Measurements from ENCODE around the gene GUCA1A.

GUCA1A gene

DNA sequence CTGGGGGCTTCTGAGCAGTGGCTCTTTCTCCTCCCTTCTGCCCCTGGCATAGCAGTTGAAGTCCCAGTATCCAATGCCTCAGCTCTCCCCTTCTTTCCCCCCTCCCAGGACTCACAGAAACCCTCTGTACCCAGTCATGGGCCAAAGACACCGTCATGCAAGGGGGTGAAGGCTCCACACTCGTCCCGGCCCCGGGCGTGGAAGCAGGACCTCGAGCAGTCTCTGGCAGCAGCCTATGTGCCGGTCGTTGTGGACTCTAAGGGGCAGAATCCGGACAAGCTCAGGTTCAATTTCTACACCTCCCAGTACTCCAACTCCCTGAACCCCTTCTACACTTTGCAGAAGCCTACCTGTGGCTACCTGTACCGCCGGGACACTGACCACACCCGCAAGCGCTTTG lies 10.4 kb upstream of the GUCA1A start:
- Histone ChIP-seq H3K36me3 (ENCODE audit: low read length) (no peaks in the 10 kb centered on the region), H3F3A (ENCODE audit: insufficient read depth) (no peaks in the 10 kb centered on the region), H3K27me3 (ENCODE audit: low read length) (no peaks in the 10 kb centered on the region), H2AFZ (ENCODE audit: low read depth, low read length, severe bottlenecking) (no peak overlapping the region), H3K4me3 (ENCODE audit: insufficient read depth, low read length, poor library complexity, severe bottlenecking) (no peak overlapping the region), H3K9me3 (ENCODE audit: insufficient read depth, low read length) (no peaks in the 10 kb centered on the region), H4K20me1 (ENCODE audit: low read depth, low read length) (no peaks in the 10 kb centered on the region), H3K79me2 (ENCODE audit: insufficient read depth, low read length) (no peaks in the 10 kb centered on the region), H3K4me2 (ENCODE audit: low read depth, low read length, poor library complexity, severe bottlenecking) (no peak overlapping the region), H3K27ac (ENCODE audit: low read depth, low read length) (no peak overlapping the region), H3K9ac (ENCODE audit: low read length) (no peak overlapping the region), H3K9me2 (replicated peaks; ENCODE audit: insufficient read depth, low read length) (no peaks in the 10 kb centered on the region)
- TF ChIP-seq EZH2phosphoT487 (conservative IDR thresholded peaks at IDR 0.05; ENCODE audit: low read length), result no peak
- TF ChIP-seq, protein P1, sequence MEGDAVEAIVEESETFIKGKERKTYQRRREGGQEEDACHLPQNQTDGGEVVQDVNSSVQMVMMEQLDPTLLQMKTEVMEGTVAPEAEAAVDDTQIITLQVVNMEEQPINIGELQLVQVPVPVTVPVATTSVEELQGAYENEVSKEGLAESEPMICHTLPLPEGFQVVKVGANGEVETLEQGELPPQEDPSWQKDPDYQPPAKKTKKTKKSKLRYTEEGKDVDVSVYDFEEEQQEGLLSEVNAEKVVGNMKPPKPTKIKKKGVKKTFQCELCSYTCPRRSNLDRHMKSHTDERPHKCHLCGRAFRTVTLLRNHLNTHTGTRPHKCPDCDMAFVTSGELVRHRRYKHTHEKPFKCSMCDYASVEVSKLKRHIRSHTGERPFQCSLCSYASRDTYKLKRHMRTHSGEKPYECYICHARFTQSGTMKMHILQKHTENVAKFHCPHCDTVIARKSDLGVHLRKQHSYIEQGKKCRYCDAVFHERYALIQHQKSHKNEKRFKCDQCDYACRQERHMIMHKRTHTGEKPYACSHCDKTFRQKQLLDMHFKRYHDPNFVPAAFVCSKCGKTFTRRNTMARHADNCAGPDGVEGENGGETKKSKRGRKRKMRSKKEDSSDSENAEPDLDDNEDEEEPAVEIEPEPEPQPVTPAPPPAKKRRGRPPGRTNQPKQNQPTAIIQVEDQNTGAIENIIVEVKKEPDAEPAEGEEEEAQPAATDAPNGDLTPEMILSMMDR (IDR thresholded peaks at IDR 0.05; ENCODE audit: insufficient read depth, low read length, poor library complexity, severe bottlenecking), result no peak

DNA sequence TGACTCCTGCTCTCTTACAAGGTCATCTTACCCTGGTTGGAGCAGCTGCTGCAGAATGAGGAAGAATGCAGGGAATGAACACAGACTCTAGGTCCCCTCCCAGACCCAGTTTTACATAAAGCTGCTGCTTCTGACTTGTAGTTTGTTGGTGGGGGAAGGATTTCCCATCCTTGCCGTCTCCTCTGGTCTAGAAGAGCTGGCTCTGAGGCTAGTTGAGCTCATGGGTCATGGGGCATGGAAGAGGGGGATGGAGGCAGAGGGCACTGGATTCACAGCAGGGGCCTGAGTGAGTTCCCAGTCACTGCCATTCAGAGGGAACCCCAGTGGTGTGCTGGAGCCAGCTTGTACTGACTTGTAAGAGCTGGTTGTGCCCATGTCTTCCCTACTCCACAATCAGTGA lies 9.2 kb upstream of the GUCA1A start:
- TF ChIP-seq, protein P1 (IDR thresholded peaks at IDR 0.05; ENCODE audit: insufficient read depth, low read length, poor library complexity, severe bottlenecking), result no peak
- no peak for TF ChIP-seq EZH2phosphoT487 (conservative IDR thresholded peaks at IDR 0.05; ENCODE audit: low read length)
- Histone ChIP-seq H4K20me1 (ENCODE audit: low read depth, low read length) (no peaks in the 10 kb centered on the region), H3F3A (ENCODE audit: insufficient read depth) (no peaks in the 10 kb centered on the region), H3K79me2 (ENCODE audit: insufficient read depth, low read length) (no peaks in the 10 kb centered on the region), H2AFZ (ENCODE audit: low read depth, low read length, severe bottlenecking) (no peak overlapping the region), H3K4me3 (ENCODE audit: insufficient read depth, low read length, poor library complexity, severe bottlenecking) (no peak overlapping the region), H3K9me3 (ENCODE audit: insufficient read depth, low read length) (no peaks in the 10 kb centered on the region), H3K36me3 (ENCODE audit: low read length) (no peaks in the 10 kb centered on the region), H3K27me3 (ENCODE audit: low read length) (no peaks in the 10 kb centered on the region), H3K9me2 (replicated peaks; ENCODE audit: insufficient read depth, low read length) (no peaks in the 10 kb centered on the region), H3K9ac (ENCODE audit: low read length) (no peak overlapping the region), H3K4me2 (ENCODE audit: low read depth, low read length, poor library complexity, severe bottlenecking) (no peak overlapping the region), H3K27ac (ENCODE audit: low read depth, low read length) (no peak overlapping the region)

DNA sequence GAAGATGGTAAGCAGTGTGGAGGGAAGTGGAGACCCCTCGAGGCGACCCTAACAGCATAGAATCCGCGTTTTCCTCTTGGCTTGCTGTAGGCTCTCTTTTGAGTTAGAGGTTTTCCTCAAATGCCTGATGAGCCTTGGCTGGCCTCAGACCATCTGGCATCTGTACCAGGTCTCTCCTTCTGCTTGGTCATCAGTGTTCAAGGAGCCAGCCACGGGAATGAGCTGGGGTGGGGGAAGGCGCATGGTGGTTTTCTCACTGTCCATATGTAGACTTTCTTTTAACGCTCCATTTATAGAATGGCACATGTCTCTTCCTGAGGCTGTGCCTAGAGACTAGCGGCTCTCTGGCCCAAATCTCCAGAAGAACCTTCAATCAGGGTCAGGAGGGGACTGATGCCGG lies 8.1 kb upstream of the GUCA1A start:
- no peaks in the 10 kb centered on the region for H3F3A ChIP-seq (ENCODE audit: insufficient read depth)
- no peaks in the 10 kb centered on the region for H3K9me3 ChIP-seq (ENCODE audit: insufficient read depth, low read length)
- no peak overlapping the region for H3K4me3 ChIP-seq (ENCODE audit: insufficient read depth, low read length, poor library complexity, severe bottlenecking)
- no peak overlapping the region for H3K9ac ChIP-seq (ENCODE audit: low read length)
- H3K9me2 ChIP-seq (replicated peaks; ENCODE audit: insufficient read depth, low read length), result no peaks in the 10 kb centered on the region
- no peaks in the 10 kb centered on the region for H4K20me1 ChIP-seq (ENCODE audit: low read depth, low read length)
- no peaks in the 10 kb centered on the region for H3K79me2 ChIP-seq (ENCODE audit: insufficient read depth, low read length)
- TF ChIP-seq, protein P1 (IDR thresholded peaks at IDR 0.05; ENCODE audit: insufficient read depth, low read length, poor library complexity, severe bottlenecking), result no peak
- TF ChIP-seq EZH2phosphoT487 (conservative IDR thresholded peaks at IDR 0.05; ENCODE audit: low read length), result no peak
- H2AFZ ChIP-seq (ENCODE audit: low read depth, low read length, severe bottlenecking), result no peak overlapping the region
- no peak overlapping the region for H3K4me2 ChIP-seq (ENCODE audit: low read depth, low read length, poor library complexity, severe bottlenecking)
- H3K27me3 ChIP-seq (ENCODE audit: low read length), result no peaks in the 10 kb centered on the region
- H3K36me3 ChIP-seq (ENCODE audit: low read length), result no peaks in the 10 kb centered on the region
- H3K27ac ChIP-seq (ENCODE audit: low read depth, low read length), result no peak overlapping the region

All from SU-DHL-6 (cell line).